IPS DF 4.7 (cell line): ENCODE measurements around the gene SLCO3A1.
"Not testable (repeated sequence)": the region's sequence is repeated elsewhere in the genome, so short reads cannot be mapped to it uniquely, and the experiment has no call there.

ENCODE experiments used
- DNase-seq: peaks from one replicate; pipeline ENCODE4 v3.0.0-alpha.2; 2013; ENCODE audit warnings: low spot score; ENCODE audit errors: extremely low read depth

Gene SLCO3A1

DNA sequence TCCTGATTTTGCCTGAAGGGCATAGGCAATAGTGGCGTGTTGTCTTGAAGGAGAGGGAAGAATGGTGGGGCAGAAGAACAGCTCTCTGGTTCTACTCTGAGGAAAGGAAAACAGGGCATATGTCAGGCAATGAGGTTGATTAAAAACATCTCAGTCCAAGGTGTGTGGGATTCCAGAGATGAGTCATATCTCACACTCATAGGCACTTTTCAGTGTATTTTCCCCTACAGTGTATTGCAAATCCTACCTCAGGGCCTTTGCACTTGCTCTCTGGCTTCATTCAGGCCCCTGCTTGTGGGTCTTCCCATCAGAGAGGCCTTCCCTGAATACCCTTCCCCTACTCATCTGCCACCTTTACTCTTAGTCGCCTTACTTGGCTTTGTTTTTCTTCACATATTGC, 107.8 kb downstream of the SLCO3A1 start:
- no peak for DNase-seq

DNA sequence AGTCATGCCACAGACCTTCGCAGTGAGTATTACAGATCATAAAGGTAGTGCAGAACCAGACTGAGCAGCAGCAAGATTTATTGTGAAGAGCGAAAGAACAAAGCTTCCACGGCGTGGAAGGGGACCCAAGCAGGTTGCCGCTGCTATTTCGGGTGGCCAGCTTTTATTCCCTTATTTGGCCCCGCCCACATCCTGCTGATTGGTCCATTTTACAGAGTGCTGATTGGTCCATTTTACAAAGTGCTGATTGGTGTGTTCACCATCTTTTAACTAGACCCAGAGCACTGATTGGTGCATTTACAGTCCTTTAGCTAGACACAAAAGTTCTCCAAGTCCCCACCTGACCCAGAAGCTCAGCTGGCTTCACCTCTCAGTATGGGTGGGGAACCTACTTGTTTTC, 110.2 kb downstream of the SLCO3A1 start:
- not testable (repeated sequence) for DNase-seq

GRCh38 chr15:91965501-91966193, 112.1 kb downstream of the SLCO3A1 start:
- DNase-seq, result no peak

DNA sequence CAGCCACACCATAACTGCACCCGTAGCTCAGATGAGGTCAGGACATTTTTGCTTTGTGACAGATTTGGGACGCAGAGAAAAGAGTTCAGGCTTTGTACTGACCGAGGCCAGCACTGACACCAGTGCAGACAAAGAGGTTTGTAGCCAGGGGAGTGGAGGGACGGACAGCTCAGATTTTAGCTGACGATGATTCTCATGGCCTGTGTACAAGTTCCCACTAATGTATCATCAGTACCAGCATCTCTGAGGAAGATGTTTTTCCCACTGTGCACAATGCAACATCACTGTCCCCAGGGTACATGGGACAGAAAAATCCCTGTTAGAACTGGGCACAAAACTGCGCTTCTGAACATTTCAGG, 112.7 kb downstream of the SLCO3A1 start:
- DNase-seq, result no peak

- DNase-seq, result no peak
Observed at GRCh38 chr15:91967935-91968606, 114.6 kb downstream of the SLCO3A1 start.

DNA sequence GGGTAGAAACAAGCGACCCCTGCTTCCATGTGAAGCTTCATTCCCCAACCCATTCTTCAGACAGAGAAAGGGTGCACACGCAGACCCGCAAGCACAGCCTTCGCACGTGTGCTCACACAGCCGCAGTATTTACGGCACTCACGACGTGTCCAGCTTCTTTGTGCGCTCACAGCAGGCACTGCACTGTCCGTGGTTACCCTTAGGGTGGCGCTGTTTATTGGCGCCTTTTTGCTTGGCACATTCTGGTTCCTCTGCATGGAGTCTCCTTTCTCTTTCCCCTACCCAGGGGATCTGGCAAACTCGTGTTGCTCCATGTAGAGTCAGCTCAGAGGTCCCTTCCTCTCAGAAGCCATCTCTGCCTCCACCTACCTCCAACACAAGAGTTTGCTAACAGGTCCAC, 115.1 kb downstream of the SLCO3A1 start:
- no peak for DNase-seq

GRCh38 chr15:91970142-91970541, 116.6 kb downstream of the SLCO3A1 start:
- DNase-seq, result no peak

GRCh38 chr15:91973481-91973880, 120.0 kb downstream of the SLCO3A1 start:
- no peak for DNase-seq

GRCh38 chr15:91974321-91974720, 120.8 kb downstream of the SLCO3A1 start:
- no peak for DNase-seq

- DNase-seq, result no peak
Observed at GRCh38 chr15:91975241-91975978, 121.9 kb downstream of the SLCO3A1 start.

GRCh38 chr15:91976966-91977365, 123.5 kb downstream of the SLCO3A1 start:
- no peak for DNase-seq

GRCh38 chr15:91980502-91981267, 127.2 kb downstream of the SLCO3A1 start:
- no peak for DNase-seq

DNA sequence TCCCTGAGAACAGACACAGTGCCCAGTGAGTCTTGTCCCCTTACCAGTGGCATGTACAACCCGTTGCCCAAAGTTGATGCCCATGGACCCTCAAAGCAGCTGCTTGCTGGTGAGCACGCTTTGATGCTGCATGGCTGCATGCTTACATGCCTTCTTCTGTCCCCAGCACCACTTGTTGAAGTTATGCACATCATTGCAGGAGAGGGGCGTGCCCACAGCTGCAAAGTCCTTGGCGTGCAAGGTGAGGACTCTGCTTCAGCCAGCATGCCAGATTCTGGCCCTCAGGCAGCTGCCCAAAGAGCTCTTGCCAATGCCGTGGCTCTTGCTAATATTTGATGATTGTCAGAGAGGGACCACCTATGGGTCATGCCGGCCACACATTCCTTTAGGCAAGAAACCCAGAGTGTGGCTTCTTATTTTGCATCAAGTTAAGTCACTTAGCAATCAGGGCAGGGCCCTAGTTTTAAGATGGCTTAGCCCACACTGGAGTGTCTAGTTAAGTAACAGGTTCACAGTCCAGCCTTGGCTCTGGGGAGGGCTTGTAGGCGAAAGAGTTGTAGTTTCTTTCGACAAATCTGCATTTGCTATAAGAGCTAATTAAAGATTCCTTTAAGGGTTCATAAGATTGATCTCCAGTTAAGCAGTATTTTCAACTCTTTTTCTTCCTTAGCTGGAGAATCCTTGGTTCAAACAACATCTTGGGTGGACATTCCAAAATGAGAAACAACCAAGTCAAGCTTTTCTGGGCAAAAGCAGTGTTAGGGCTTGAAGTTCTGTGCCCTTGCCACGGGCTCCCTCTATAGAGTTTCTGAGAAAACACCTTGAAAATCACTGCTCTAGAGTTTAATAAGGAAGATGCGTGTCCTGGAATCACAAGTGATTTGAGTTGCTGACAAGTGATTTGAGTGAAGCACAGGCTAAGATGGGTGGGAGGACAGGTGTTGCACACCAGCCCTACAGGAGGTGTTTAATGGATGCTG, 128.6 kb downstream of the SLCO3A1 start:
- DNase-seq, result no peak

- DNase-seq, result no peak
Observed at GRCh38 chr15:91983729-91984340, 130.3 kb downstream of the SLCO3A1 start.

DNA sequence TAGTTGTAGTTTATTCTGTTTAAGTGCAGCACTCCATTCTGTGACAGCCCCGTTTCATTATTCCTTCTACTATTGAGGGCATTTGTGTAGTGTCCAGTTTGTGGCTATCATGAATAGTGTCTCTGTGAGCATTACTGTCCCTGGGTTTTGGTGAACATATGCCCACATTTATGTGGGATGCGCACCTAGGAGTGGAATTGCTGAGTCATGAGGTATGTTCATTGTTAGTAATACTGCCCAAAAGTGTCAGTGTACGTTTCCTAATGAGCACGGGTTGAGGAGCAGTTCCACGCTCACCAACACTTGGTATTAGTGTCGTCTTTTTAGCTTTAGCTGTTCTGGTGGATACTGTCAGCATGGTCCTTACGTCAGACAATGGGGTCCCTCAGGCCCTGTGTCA, 131.8 kb downstream of the SLCO3A1 start:
- DNase-seq, result no peak

- no peak for DNase-seq
Observed at GRCh38 chr15:91988071-91988470, 134.6 kb downstream of the SLCO3A1 start.

- DNase-seq, result no peak
Observed at GRCh38 chr15:91988655-91989054, 135.1 kb downstream of the SLCO3A1 start.

GRCh38 chr15:91989821-91990220, 136.3 kb downstream of the SLCO3A1 start:
- DNase-seq, result no peak

DNA sequence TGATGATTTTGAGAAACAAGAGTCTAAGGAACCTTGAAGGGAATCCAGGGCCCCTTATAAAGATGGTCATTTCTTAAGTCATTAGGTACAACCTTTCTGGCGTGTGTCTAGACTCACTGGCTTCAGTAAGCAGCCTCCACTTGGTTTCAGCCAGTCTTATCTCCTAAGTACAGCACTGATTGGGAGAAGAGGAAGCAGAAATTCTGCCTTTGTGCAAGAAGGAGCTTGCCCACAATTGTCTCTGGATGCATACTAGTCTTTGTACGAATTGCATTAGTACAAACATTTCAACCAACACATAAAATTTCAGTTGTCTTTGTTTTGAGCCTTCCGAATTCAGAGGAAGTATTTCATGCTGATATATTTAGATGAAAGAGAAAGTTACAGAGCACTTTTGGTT, 139.4 kb downstream of the SLCO3A1 start:
- DNase-seq, result no peak

DNA sequence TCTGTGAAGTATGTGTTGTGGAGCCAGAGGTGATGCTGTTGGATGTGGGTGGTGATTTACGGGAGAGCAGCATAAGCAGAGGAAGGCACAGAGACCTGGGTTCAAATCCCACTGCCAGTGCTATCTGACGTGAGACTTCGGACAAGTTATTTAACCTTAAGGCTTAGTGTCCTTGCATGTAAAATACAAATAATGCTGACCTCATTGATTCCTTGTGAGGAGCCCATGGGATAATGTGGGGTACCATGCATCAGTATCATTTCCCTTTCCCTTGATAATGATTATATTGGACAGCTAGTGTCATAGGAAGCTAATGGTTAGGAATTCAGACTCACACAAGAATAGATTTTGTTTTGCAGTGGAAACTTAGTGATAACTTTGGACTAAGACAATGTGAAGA, 141.6 kb downstream of the SLCO3A1 start:
- DNase-seq, result no peak
